Activated naive CD4-positive, alpha-beta T cell (primary cell): ENCODE measurements around the gene METTL6.
"Not testable (repeated sequence)": the region's sequence is repeated elsewhere in the genome, so short reads cannot be mapped to it uniquely, and the experiment has no call there.

ENCODE experiments used
- DNase-seq, 4 experiments: peaks; one replicate each; lab custom pipeline; 2025; lab: John Stamatoyannopoulos, UW

METTL6 gene

DNA sequence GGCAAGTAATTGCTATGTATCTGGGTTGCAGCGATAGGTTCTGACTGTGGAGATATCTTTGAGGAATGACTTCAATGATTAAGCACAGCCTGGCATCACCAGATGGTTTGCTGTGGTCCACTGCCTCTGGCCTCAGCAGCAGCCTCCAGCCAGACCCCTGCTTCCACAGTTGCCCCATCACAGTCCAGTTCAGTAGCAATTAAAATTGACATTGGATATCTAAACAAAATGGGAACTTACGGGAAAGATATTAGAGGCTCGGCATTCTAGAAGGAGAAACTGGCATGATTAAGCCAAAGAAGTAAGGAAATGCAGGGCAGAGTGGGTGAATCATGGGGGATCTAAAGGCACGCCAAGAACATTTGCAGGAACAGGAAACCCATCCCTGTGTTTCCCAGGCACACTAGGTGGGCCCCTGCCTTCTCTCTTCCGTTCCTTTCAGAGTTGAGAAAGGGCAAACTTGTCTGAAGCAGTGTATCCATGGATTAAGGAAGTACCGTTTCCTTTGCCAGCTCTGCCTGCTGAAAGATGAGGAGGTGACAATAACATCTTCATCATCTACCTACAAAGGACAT, 58.7 kb downstream of the METTL6 start:
- no peak for DNase-seq

DNA sequence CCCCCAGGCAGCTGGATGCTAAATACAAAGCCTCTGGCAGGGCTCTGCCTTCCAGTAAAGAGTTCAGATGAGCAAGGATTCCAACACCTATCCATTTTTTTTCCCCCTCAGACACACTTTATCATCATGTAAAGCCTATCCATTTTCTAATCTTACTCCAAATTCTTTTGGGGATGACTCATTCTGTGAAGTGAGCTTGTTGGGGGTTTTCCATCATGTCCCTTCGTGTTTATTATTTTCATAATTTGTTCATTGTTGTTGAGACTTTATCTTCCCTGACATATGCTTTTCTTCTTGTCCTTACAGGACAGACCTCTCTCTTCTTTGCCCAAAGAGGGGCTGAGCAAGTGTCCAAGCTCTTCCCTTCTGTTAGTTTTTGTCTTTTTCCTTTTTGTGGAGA, 60.3 kb downstream of the METTL6 start:
- no peak for DNase-seq

DNA sequence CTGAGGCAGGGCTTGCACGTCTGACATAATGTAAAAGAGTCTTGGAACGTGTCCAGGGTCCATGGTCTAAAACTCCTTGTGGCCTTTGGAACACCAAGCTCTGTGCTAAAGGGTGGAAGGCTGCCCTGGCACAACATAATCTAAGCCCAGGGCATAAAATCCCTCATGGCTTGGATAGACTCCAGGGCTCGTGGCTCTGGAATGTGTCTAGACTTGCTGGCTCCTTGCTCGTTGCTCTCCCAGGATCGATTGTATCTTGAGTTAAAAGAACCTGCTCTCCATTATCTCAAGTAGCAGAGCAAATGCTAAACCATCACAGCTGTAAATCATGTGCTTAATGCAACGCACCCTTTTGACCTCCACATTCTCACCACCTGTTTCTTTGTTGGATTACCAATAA, 63.3 kb downstream of the METTL6 start:
- DNase-seq: not testable (repeated sequence)

DNA sequence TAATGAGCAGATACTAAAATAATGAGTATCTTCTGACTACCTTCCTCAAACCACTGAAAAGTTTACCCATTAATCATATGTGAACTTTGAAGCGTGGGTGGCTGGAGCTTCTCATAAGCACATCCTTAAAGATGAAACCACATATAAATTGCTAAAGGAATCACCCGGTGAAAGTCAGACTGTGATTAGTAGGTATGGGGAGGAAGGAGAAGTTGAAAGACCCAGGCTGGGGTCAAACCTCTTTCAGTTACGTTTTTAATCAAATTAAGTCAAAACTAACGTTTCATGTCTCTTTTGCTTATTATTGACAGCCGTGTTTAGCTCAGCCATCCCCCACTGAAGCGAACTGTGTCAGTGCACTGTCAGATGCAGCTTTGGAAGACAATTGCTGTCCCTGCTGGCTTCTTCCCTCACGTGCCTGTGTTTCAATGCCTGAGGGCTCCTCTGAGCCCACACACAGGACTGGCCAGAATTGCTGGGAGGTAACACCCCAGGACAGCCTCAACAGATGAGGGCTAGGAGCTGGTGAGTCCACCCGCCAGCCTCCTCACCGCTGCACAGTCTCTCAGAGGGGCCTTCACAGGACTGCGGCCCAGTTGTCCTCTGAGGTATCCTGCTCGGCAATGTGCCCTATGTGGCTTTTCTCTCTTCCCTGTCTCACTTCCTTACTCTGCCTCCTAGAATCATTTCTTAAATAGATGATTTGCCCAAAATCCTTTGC, 65.7 kb downstream of the METTL6 start:
- DNase-seq: no peak

DNA sequence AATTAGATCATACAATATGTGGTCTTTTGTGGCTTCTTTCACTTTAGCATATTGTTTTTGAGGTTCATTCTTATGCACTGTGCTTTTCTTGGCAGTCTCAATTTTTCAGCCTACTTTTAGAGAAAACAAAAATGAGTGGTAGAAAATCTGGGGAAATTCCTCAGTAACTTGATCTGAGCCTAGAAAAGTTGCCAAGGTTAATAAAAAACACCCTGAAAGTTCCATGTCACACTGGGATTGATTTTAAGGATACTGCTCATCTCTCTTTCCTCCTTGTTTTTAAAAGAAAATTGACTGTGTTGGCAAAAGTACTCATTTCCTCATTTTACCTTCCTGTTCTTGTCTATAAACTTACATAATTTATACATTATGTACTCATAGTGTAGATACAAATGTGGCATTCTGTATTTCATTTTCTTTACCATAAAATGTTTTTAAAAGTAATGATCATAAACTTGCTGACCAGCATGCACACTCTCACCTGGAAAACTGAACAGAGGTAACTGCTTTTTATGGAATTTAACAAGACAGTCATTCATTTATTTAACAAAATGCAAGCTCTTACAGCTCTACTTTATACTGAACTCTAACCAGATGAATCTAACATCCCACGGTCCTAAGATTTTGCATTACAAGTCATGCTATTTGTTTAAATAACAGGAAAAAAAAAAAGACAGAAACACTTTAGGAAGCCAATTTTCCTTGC, 66.4 kb downstream of the METTL6 start:
- no peak for DNase-seq
